Upper lobe of right lung (tissue), 1 donor: ENCODE results near the gene LRG1. TPM values are rescaled to one million over a fixed set of nuclear protein-coding genes. Genes with fewer than 3 reads are reported as not detected.

Source experiments
- ATAC-seq: fragments of 200-7000 bp; cut with Tn5 transposase; one replicate; pipeline ENCODE4 v1.9.1; 2020; ENCODE audit warnings: mild to moderate bottlenecking, moderate library complexity
- DNase-seq: peaks from one replicate; pipeline ENCODE4 v3.0.0-alpha.2; 2020
- H3K27ac ChIP-seq: fragments of 200-600 bp; one replicate; pipeline ENCODE4 v1.8.0; 2022
- H3K27me3 ChIP-seq: fragments of 200-600 bp; one replicate; pipeline ENCODE4 v1.8.0; 2022; ENCODE audit warnings: mild to moderate bottlenecking
- H3K36me3 ChIP-seq: fragments of 200-600 bp; one replicate; pipeline ENCODE4 v1.8.0; 2022
- H3K4me1 ChIP-seq: fragments of 200-600 bp; one replicate; pipeline ENCODE4 v1.8.0; 2022
- H3K4me3 ChIP-seq: fragments of 200-600 bp; one replicate; pipeline ENCODE4 v1.8.0; 2022; ENCODE audit warnings: mild to moderate bottlenecking
- H3K9me3 ChIP-seq: fragments of 200-600 bp; one replicate; pipeline ENCODE4 v1.8.0; 2022
- CTCF ChIP-seq: fragments of 200-600 bp; IDR thresholded peaks from one replicate; pipeline ENCODE4 v1.8.0; 2022; ENCODE audit warnings: antibody characterized with exemption
- intact Hi-C: fragments of 100-400 bp; cut with DNase I; formaldehyde crosslinking; loops from one replicate; pipeline ENCODE4 v1.11.0; 2022
- total RNA-seq: library from RNA; stranded (reverse); fragmentation: NEBNext Ultra II Directional; extraction: Animal tissue kit (Norgen Biotek cat#: 25700); gene quantifications from one replicate; pipeline ENCODE4 v1.2.1, GENCODE V29; 2021
- donor health status: DM: no; HTN: yes; CAD: no; lungs with severe emphysema.

LRG1 gene
- total RNA-seq, 1 donor from 2014 or later: 15.9 TPM

- no peak for DNase-seq
- no peaks in the 10 kb centered on the region for H3K9me3 ChIP-seq
- H3K4me1 ChIP-seq: peaks cover 12% of the 10 kb centered on the region
- no peak overlapping the region for H3K27ac ChIP-seq
- H3K36me3 ChIP-seq: no peaks in the 10 kb centered on the region
- H3K4me3 ChIP-seq: peak overlapping the region; percentile 10
- ATAC-seq: no peak
- peaks cover 84% of the 10 kb centered on the region for H3K27me3 ChIP-seq
- intact Hi-C loops: no loop called here
- TF ChIP-seq CTCF: no peak
Measured at GRCh38 chr19:4580961-4581665, 41.3 kb upstream of the LRG1 start.

- H3K9me3 ChIP-seq: no peaks in the 10 kb centered on the region
- TF ChIP-seq CTCF: peak; percentile 6
- no peaks in the 10 kb centered on the region for H3K36me3 ChIP-seq
- H3K4me3 ChIP-seq: peak overlapping the region; percentile 10
- no peak for DNase-seq
- ATAC-seq: no peak
- peaks cover 77% of the 10 kb centered on the region for H3K27me3 ChIP-seq
- intact Hi-C loops: no loop called here
- peaks cover 18% of the 10 kb centered on the region for H3K4me1 ChIP-seq
- no peak overlapping the region for H3K27ac ChIP-seq
Measured at GRCh38 chr19:4580021-4580901, 40.4 kb upstream of the LRG1 start.

- Histone ChIP-seq H3K27me3 (peaks cover 68% of the 10 kb centered on the region), H3K4me3 (no peak overlapping the region), H3K36me3 (no peaks in the 10 kb centered on the region), H3K27ac (no peak overlapping the region), H3K4me1 (peaks cover 16% of the 10 kb centered on the region), H3K9me3 (no peaks in the 10 kb centered on the region)
- TF ChIP-seq CTCF: no peak
- DNase-seq: no peak
- no peak for ATAC-seq
- intact Hi-C loops: loop anchor here (10.0 kb wide), 1 partner anchor 55 kb away; the partner anchor contains the start of gene TNFAIP8L1
Measured at GRCh38 chr19:4579389-4579788, 39.6 kb upstream of the LRG1 start.

GRCh38 chr19:4578552-4579248 is 38.9 kb upstream of the LRG1 start:
- DNase-seq (no peak), ATAC-seq (no peak)
- H3K4me1 ChIP-seq: peaks cover 10% of the 10 kb centered on the region
- no peak overlapping the region for H3K4me3 ChIP-seq
- intact Hi-C loops: loop anchor here (10.0 kb wide), 1 partner anchor 56 kb away; the partner anchor contains the start of gene TNFAIP8L1
- TF ChIP-seq CTCF: no peak
- no peaks in the 10 kb centered on the region for H3K36me3 ChIP-seq
- H3K27me3 ChIP-seq: peaks cover 61% of the 10 kb centered on the region
- no peak overlapping the region for H3K27ac ChIP-seq
- no peaks in the 10 kb centered on the region for H3K9me3 ChIP-seq

GRCh38 chr19:4577020-4577782 is 37.4 kb upstream of the LRG1 start:
- no peak for ATAC-seq
- no peaks in the 10 kb centered on the region for H3K36me3 ChIP-seq
- TF ChIP-seq CTCF: no peak
- H3K27ac ChIP-seq: no peak overlapping the region
- H3K4me3 ChIP-seq: no peak overlapping the region
- no peak for DNase-seq
- peaks cover 48% of the 10 kb centered on the region for H3K27me3 ChIP-seq
- intact Hi-C loops: loop anchor here (10.0 kb wide), 1 partner anchor 58 kb away; the partner anchor contains the start of gene TNFAIP8L1
- no peaks in the 10 kb centered on the region for H3K9me3 ChIP-seq
- H3K4me1 ChIP-seq: peaks cover 10% of the 10 kb centered on the region
